GM21423 (cell line): ENCODE data around the gene TRIP6.

Experiments used
- ATAC-seq: cut with Tn5 transposase; IDR thresholded peaks from one replicate; pipeline ENCODE4 v1.9.1; 2021; ENCODE audit warnings: mild to moderate bottlenecking, moderate library complexity; ENCODE audit not compliant: unreplicated experiment

Gene TRIP6

GRCh38 chr7:100888988-100889750 is 22.0 kb downstream of the TRIP6 start, which contains the start of gene UFSP1:
UFSP1 (minus strand) TSS chr7:100889715; CDS start chr7:100889271, 444 bp downstream.
- ATAC-seq = peak; percentile 35

- ATAC-seq = no peak
These were observed 23.7 kb downstream of the TRIP6 start for GRCh38 chr7:100890653-100891567.

- no peak for ATAC-seq
These were observed 24.5 kb downstream of the TRIP6 start for GRCh38 chr7:100891568-100892247.

DNA sequence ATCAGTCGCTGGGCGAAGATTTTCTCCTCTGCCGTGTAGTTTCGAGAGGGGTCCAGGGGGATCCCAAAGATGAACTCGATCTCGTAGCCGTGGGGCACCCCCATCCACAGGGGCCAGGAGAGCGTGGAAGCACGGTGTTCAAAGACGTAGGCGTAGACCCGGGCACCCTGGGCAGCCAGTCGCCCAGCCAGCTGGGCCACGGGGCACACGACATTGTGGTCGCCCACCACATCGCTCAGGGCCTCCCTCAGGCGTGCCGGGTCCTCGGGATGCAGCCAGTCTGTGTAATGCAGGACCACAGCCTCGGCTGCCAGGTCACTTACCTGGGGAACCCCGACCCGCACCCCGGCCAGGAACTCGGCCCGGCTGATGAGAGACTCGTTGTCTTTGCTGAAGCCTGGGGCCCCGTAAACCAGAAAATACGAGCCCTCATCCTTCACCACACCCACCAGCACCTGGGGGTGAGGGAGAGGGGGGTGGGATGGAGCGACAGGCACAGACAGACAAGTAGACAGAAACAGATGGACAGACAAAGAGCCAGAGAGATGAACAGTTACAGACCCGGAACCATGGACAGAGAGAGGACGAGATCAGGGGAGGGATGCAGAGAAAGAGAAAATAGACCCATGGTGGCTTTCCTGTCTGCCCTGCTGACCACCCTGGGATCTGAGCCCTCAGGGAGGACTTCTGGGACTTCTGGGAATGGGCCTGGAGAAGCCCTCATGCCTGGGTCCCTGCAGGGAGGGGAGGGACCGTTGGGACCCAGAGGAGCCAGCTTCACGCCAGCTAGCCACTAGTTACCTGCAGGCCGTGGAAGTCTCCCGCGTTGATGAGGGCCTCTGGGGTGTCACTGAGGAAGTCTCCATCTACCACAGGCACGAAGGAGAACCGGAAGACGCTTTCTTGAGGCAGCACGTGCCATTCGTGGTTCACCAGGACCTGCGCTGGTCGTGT is 25.5 kb downstream of the TRIP6 start:
- ATAC-seq = no peak

- ATAC-seq = no peak
These were observed 26.2 kb downstream of the TRIP6 start for GRCh38 chr7:100893318-100893895.

DNA sequence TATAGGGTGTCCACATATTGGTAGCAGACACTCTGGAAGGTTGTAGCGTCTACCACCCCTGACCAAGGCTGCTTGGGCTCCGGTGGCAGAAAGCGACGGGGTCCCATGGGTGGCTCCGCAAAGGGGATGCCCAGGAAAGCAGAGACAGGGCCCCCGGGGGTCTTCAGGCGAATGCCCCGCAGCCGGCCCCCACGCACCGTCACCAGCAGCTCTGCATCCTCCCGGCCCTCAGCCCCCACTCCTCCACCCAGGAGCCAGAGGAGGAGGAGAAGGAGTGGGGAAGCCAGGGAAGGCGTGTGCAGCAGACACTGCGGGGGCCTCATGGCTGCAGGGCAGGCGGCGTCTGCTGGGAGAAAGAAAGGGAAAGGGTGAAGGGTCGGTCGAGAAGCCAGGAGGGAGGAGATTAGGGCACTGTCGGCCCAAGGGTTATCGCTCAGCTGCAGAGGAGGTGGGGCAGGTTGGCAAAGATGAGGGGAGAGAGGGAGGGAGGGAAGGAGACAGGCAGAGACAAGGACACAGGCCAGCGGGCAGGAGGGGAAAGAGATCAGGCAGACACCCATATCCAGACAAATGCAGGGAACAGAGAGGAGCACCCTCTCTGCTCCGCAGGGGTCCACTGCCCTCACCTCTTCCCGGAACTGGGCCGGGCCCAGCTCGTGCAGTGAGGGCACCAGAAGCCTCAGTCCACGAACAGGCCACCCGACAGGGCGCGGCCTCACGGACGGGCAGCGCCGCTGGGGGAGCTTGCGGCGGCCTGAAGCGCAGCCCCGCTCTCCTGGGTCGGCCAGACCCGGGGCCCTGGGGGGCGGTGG is 26.9 kb downstream of the TRIP6 start:
- ATAC-seq = no peak

DNA sequence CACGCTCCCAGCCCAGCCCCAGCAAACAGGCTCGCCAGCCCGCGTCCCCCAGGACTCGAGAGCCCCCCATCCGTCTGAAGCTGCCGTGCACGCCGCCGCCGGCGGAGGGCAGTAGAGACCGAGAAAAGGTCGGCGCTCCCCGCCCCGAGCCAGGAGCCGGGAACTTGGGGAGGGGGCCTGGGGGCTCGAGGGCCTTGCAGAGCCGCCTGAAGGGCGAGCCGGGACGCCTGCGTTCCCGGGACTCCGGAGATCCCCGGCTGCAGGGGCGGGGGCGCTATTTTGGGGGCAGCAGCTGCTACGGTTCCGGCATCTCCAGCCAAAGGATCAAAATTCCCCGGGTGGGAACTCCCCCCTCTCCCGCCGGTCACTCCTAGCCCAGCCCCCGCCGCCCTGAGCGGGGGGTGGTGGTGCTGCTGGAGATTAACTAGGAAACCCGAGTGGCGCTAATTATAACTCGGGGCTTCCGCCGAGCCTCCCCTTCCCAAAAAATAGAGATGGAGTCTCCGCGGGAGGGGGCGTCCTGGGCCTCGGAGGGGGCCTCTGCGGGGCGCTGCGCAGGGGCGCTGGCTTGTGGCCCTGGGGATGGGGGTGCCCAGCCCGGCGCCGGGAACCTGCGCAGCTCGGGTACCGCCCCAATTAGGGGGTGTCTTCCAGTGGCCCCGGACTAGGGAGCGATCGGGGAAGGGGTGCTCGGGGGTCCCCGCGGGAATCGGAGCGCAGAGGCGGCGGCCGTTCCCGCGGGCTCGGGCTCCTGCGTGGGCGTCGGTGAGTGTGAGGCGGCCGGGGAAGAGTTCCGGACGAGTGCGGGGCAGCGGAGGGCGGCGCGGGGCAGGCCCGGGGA is 27.9 kb downstream of the TRIP6 start:
- ATAC-seq = no peak

GRCh38 chr7:100895701-100895955 is 28.4 kb downstream of the TRIP6 start, which contains the start of gene ACHE:
ACHE (minus strand) TSS chr7:100895888; CDS start chr7:100894232, 1,656 bp downstream.
- no peak for ATAC-seq

DNA sequence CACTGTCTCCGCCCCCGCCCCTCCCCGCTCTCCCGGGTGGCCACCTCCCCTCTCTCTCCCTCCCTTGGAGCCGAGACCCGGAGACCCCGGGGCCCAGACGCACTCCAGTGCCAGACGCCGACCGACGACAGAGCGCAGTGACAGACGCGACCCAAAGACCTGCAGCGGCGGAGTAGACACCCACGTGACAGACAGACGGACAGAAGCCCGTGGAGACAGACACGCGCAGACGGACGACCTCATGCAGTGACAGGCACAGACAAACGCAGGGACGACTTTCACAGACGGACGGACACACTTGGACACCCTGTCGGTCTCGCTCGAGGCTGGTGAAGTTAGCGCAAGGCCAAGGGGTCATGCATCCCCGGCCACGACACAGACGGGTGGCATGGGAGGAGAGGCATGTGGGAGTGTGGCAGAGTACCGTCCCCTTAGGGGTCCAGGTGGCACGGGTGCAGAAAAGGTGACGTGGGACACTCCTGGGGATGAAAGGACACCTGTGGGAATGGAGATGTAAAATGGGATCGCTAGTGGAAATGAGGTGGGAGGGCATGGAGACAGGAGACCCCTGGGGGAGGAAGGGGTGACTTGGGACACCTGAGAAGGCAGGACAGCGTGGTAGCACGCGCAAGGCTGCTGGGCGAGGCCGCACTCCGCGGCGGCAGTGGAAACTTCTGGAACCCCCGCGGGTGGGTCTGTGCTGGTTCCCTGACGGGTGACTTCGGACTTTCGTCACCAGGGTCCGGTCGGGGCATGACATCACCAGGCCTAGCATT is 29.0 kb downstream of the TRIP6 start:
- ATAC-seq = no peak

GRCh38 chr7:100896732-100897608 is 29.8 kb downstream of the TRIP6 start:
- ATAC-seq = no peak

DNA sequence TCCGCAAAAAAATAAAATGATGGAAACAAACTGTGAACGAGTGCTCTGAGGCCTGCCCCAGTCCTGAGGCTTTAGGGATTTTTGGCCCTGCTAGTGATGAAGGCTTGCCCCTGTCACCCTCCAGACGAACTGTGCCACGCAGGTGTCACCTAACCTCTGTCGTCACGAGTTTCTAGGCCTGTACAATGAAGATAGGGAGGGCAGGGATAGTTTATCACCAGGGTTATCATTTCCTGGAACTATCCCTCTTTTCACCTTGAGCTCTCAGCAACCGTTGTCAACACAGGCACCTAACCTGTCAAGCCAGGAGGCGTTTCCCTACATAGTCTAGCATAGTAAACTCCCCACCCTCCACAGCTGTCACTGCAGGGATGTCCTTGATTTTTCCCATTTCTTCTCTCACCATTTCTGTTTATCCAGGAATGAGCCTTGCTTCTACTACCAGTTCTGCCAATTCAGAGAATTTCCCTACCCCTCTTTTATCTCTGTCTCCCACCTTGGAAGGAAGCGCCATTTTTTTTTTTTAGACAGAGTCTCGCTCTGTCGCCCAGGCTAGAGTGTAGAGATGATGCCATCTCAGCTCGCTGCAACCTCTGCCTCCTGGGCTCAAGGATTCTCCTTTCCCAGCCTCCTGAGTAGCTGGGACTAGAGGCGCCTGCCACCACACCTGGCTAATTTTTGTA is 30.7 kb downstream of the TRIP6 start:
- no peak for ATAC-seq

DNA sequence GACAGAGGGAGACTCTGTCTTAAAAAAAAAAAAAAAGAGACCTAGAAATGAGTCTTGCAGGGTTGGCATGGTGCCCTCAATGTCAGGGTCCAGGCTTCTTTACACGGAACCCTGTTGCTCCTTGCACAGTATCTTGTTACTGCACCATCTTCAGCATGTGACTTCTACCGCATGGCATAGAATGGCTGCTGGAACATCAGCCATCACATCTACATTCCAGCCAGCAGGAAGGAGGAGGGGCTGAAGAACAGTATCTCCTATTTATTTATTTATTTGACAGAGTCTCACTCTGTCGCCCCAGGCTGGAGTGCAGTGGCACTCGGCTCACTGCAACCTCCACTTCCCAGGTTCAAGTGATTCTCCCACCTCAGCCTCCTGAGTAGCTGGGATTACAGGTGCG is 32.2 kb downstream of the TRIP6 start:
- ATAC-seq = no peak

- no peak for ATAC-seq
These were observed 33.8 kb downstream of the TRIP6 start for GRCh38 chr7:100900978-100901377.

DNA sequence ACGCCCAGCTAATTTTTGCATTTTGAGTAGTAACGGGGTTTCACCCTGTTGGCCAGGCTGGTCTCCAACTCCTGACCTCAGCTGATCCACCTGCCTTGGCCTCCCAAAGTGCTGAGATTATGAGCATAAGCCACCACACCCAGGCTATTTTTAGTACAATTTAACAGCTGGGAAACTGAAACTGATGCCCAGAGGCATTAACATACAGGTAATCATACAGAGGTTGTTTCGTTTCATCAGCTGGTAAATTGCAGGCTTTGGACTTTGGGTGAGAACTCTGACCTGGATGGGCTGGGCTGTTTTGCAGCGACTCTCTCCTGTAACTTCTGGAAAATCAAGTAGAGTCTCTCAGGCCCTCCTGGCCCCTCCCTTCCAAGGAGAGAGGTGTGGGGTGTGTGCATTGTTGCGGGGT is 34.7 kb downstream of the TRIP6 start:
- ATAC-seq = no peak

GRCh38 chr7:100902638-100903037 is 35.5 kb downstream of the TRIP6 start:
- ATAC-seq = no peak

- no peak for ATAC-seq
These were observed 41.3 kb downstream of the TRIP6 start for GRCh38 chr7:100908512-100908911.
